ENCODE results near the gene DYNLT4. TPM values are rescaled to one million over a fixed set of nuclear protein-coding genes. Genes with fewer than 3 reads are reported as not detected.
"Not testable (repeated sequence)": the region's sequence is repeated elsewhere in the genome, so short reads cannot be mapped to it uniquely, and the experiment has no call there.

The DYNLT4 gene
- total and polyA plus RNA-seq, 9 donors: 0.14 to 0.58 (median 0.29) TPM; not detected in 1

DNA sequence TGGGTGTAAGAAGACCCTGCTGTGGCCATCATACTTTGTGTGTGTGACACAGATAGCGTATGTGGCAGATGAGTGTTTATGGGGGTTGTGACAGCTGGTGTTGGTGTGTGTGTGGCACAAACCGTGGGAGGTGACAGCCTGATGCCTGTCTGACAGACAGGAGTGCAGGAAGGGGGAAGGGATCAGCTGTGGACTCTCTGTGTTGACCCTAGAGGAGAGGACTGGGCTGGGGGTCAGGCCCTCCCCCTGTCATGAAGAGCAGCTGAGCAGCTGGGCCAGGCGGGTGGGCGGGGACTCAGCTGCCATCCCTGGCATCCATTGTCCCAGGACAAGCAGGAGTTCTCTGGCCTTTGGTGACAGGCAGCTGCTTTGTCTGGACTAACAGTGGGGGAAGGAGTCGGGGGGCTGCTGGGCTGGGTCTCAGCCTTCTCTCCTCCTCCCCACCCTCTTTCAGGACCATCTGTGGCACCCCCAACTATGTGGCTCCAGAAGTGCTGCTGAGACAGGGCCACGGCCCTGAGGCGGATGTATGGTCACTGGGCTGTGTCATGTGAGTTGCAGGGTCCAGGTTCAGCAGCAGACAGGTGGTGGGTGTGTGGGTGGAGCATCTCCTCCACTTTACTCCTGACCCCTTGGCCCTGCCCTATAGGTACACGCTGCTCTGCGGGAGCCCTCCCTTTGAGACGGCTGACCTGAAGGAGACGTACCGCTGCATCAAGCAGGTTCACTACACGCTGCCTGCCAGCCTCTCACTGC lies 4.7 kb downstream of the DYNLT4 start:
- Histone ChIP-seq H3K27ac (ENCODE audit: low read length) (peak overlapping the region; percentile 90), H3K4me1 (ENCODE audit: control insufficient read depth, insufficient read depth, low read length) (peaks cover 68% of the 10 kb centered on the region), H3K4me3 (ENCODE audit: low read length) (peak overlapping the region; percentile 31), H3K27me3 (ENCODE audit: control insufficient read depth, insufficient read depth, low read length) (no peaks in the 10 kb centered on the region), H3K9me3 (replicated peaks; ENCODE audit: control insufficient read depth, low read depth, low read length) (no peaks in the 10 kb centered on the region), H3K36me3 (ENCODE audit: control insufficient read depth, insufficient read depth, low read length) (peaks cover 46% of the 10 kb centered on the region)
- peak; percentile 76 for DNase-seq
- 82% methylated on average over 8 of the region's 13 CpGs for WGBS (ENCODE audit: insufficient coverage)

GRCh38 chr1:44801491-44802305 lies 5.5 kb downstream of the DYNLT4 start:
- DNase-seq: no peak
- H3K9me3 ChIP-seq (replicated peaks; ENCODE audit: control insufficient read depth, low read depth, low read length): no peaks in the 10 kb centered on the region
- H3K27ac ChIP-seq (ENCODE audit: low read length): peak overlapping the region; percentile 90
- H3K27me3 ChIP-seq (ENCODE audit: control insufficient read depth, insufficient read depth, low read length): no peaks in the 10 kb centered on the region
- WGBS (ENCODE audit: insufficient coverage): 41% methylated on average over 9 of the region's 13 CpGs
- H3K36me3 ChIP-seq (ENCODE audit: control insufficient read depth, insufficient read depth, low read length): peaks cover 42% of the 10 kb centered on the region
- peak overlapping the region; percentile 31 for H3K4me3 ChIP-seq (ENCODE audit: low read length)
- H3K4me1 ChIP-seq (ENCODE audit: control insufficient read depth, insufficient read depth, low read length): peaks cover 60% of the 10 kb centered on the region

DNA sequence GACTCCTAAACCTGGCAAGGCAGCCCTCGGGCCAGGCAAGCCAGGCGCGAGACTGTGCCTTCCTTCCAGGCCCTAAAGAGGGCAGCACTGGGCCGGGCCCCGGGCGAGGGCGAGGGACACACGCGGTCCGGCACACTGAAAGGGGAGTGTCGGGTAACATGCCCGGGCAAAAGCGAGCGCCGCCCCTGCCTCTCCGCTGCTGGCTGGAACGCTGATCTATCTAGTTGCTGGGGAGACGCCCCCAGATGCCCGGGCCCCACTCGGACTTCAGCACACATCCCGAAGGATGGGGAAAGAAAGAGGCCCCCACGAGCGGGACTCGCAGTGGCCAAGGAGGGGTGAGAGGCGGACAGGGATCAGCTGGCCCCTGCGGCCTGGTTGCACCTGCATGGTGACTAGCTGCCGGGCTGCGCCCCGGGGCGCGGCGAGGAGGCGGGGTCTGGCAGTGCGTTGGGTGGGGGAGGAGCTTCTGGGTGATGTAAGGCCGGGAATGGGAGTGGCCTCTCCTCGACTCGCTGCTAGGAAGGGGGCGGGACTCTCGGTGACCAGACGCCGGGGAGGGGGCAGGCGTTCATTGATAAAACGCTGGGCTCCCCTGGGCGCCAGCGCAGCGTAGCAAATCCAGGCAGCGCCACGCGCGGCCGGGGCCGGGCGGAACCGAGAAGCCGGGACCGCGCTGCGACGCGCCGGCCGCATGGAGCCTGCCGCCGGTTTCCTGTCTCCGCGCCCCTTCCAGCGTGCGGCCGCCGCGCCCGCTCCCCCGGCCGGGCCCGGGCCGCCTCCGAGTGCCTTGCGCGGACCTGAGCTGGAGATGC lies 7.2 kb downstream of the DYNLT4 start, which contains the start of gene PLK3:
Gene PLK3, plus strand, starts transcription at position 608 of the 815 bp plus-strand sequence. Its CDS starts 87 bp downstream, at position 695.
- Histone ChIP-seq H3K27me3 (ENCODE audit: control insufficient read depth, insufficient read depth, low read length) (no peaks in the 10 kb centered on the region), H3K4me1 (ENCODE audit: control insufficient read depth, insufficient read depth, low read length) (peaks cover 46% of the 10 kb centered on the region), H3K36me3 (ENCODE audit: control insufficient read depth, insufficient read depth, low read length) (peaks cover 28% of the 10 kb centered on the region), H3K27ac (ENCODE audit: low read length) (peak within 1 kb of the TSS; percentile 100), H3K4me3 (ENCODE audit: low read length) (peak within 1 kb of the TSS; percentile 94), H3K9me3 (replicated peaks; ENCODE audit: control insufficient read depth, low read depth, low read length) (no peaks in the 10 kb centered on the region)
- WGBS (ENCODE audit: insufficient coverage): under 1% methylated on average over 78 of the region's 79 CpGs
- peak; percentile 99 for DNase-seq

- peaks cover 38% of the 10 kb centered on the region for H3K4me1 ChIP-seq (ENCODE audit: control insufficient read depth, insufficient read depth, low read length)
- H3K4me3 ChIP-seq (ENCODE audit: low read length): no peak overlapping the region
- peaks cover 16% of the 10 kb centered on the region for H3K36me3 ChIP-seq (ENCODE audit: control insufficient read depth, insufficient read depth, low read length)
- no peaks in the 10 kb centered on the region for H3K9me3 ChIP-seq (replicated peaks; ENCODE audit: control insufficient read depth, low read depth, low read length)
- 86% methylated on average over 9 of the region's 10 CpGs for WGBS (ENCODE audit: insufficient coverage)
- no peaks in the 10 kb centered on the region for H3K27me3 ChIP-seq (ENCODE audit: control insufficient read depth, insufficient read depth, low read length)
- H3K27ac ChIP-seq (ENCODE audit: low read length): no peak overlapping the region
- DNase-seq: no peak
Observed at GRCh38 chr1:44798481-44799365, 8.4 kb downstream of the DYNLT4 start.

DNA sequence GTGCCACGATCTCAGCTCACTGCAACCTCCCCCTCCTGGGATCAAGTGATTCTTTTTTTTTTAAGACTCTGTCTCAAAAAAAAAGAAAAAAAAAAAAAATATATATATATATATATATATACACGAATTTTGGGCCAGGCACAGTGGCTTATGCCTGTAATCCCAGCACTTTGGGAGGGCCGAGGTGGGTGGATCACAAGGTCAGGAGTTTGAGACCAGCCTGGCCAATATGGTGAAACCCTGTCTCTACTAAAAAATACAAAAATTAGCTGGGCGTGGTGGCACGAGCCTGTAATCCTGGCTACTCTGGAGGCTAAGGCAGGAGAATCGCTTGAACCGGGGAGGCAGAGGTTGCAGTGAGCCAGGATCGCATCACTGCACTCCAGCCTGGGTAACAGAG lies 9.3 kb downstream of the DYNLT4 start:
- WGBS (ENCODE audit: insufficient coverage): no CpG with 5 or more reads among the region's 8 CpGs
- H3K27me3 ChIP-seq (ENCODE audit: control insufficient read depth, insufficient read depth, low read length); H3K4me3 ChIP-seq (ENCODE audit: low read length); H3K36me3 ChIP-seq (ENCODE audit: control insufficient read depth, insufficient read depth, low read length); H3K9me3 ChIP-seq (replicated peaks; ENCODE audit: control insufficient read depth, low read depth, low read length); H3K27ac ChIP-seq (ENCODE audit: low read length); DNase-seq: not testable (repeated sequence)
- H3K4me1 ChIP-seq (ENCODE audit: control insufficient read depth, insufficient read depth, low read length): peaks cover 30% of the 10 kb centered on the region

DNA sequence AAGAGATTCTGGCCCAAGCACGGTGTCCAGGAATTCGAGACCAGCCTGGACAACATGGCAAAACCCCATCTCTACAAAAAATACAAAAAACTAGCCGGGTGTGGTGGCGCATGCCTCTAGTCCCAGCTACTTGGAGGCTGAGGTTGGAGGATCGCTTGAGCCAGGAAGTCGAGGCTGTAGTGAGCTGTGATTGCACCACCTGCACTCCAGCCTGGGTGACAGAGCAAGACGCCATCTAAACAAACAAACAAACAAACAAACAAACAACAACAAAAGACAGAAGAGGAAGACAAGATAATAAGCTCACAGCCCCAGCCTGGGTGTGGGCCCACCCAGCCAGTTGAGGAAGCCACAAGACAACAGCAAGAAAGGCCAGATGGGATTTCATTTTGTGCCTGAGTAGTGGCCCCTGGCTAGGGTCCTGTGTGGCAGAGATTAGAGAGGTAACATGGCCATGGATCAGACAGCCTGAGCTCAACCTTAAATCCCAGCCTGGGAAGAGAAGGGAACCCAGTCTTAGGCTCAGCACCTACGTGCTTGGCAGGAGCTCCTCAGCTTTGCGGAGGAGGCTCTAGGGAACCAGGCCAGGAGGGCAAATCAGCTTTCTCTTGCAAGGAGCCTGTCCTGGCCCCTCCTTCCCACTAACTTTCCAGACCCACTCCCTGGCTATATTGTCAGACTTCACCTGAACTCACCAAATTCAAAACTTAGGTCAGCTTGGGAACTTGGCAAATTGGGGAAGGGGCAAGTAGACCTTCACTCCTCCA lies 14.2 kb downstream of the DYNLT4 start:
- H3K27me3 ChIP-seq (ENCODE audit: control insufficient read depth, insufficient read depth, low read length): no peaks in the 10 kb centered on the region
- H3K9me3 ChIP-seq (replicated peaks; ENCODE audit: control insufficient read depth, low read depth, low read length): no peaks in the 10 kb centered on the region
- DNase-seq: no peak
- H3K36me3 ChIP-seq (ENCODE audit: control insufficient read depth, insufficient read depth, low read length): no peaks in the 10 kb centered on the region
- H3K27ac ChIP-seq (ENCODE audit: low read length): no peak overlapping the region
- no peaks in the 10 kb centered on the region for H3K4me1 ChIP-seq (ENCODE audit: control insufficient read depth, insufficient read depth, low read length)
- H3K4me3 ChIP-seq (ENCODE audit: low read length): no peak overlapping the region
- whole genome bisulfite sequencing (ENCODE audit: insufficient coverage): 93% methylated on average over 3 of the region's 9 CpGs

GRCh38 chr1:44790968-44791801 lies 16.0 kb downstream of the DYNLT4 start:
- WGBS (ENCODE audit: insufficient coverage): 8% methylated on average over 3 of the region's 7 CpGs
- H3K9me3 ChIP-seq (replicated peaks; ENCODE audit: control insufficient read depth, low read depth, low read length): no peaks in the 10 kb centered on the region
- H3K27ac ChIP-seq (ENCODE audit: low read length): no peak overlapping the region
- no peaks in the 10 kb centered on the region for H3K36me3 ChIP-seq (ENCODE audit: control insufficient read depth, insufficient read depth, low read length)
- DNase-seq: peak; percentile 72
- no peak overlapping the region for H3K4me3 ChIP-seq (ENCODE audit: low read length)
- H3K4me1 ChIP-seq (ENCODE audit: control insufficient read depth, insufficient read depth, low read length): peaks cover 6% of the 10 kb centered on the region
- no peaks in the 10 kb centered on the region for H3K27me3 ChIP-seq (ENCODE audit: control insufficient read depth, insufficient read depth, low read length)

DNA sequence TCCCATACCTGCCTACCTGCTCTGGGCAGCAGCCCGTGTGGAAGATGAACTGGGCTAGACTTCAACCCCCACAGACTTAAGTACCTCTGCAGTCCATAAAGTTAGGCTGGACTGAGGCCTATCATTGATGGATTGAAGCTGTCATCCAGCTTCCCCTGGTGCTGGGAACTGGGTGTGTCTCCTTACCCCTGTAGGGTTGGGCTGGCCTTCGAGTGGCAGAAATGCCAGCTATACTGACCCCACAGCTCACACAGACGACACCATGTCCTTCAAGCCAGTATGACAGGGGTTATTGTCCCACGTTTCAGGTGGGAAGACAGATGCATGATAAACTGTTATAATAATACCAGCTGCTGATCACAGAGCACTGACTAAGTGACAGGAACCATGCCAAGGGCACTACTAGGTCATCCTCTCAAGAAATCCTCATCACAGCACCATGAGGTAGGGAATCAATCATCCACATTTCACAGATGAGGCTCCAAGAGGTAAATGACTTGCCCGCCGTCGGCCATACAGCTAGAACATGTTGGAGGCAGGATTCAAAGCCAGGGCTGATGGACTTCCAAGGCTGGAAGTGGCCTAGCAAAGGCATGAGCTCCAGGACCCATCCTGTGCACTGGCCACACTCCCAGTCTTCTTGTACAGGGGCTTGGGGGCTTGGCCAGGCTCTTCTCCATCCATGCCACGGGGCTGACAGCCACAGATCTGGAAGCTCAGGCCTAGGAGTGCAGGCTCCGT lies 18.9 kb downstream of the DYNLT4 start, which contains the start of gene BEST4:
Gene BEST4, minus strand, starts transcription at position 51 of the 741 bp plus-strand sequence. CDS start 465 bp downstream, outside the sequence.
- H3K4me3 ChIP-seq (ENCODE audit: low read length): no peak within 1 kb of the TSS
- no peaks in the 10 kb centered on the region for H3K9me3 ChIP-seq (replicated peaks; ENCODE audit: control insufficient read depth, low read depth, low read length)
- H3K4me1 ChIP-seq (ENCODE audit: control insufficient read depth, insufficient read depth, low read length): peaks cover 31% of the 10 kb centered on the region
- no peak within 1 kb of the TSS for H3K27ac ChIP-seq (ENCODE audit: low read length)
- no peaks in the 10 kb centered on the region for H3K27me3 ChIP-seq (ENCODE audit: control insufficient read depth, insufficient read depth, low read length)
- DNase-seq: no peak
- 82% methylated on average over 7 of the region's 9 CpGs for WGBS (ENCODE audit: insufficient coverage)
- no peaks in the 10 kb centered on the region for H3K36me3 ChIP-seq (ENCODE audit: control insufficient read depth, insufficient read depth, low read length)

Data from muscle of leg (tissue), 11 donors.